Smooth muscle cell (in vitro differentiated cells): ENCODE data around the gene HAND2. TPM values are rescaled to one million over a fixed set of nuclear protein-coding genes. Genes with fewer than 3 reads are reported as not detected.

Experiments used
- DNase-seq: peaks from one replicate; lab custom pipeline; 2025; ENCODE audit not compliant: unreplicated experiment; lab: John Stamatoyannopoulos, UW
- H2AFZ ChIP-seq: fragments of 200-600 bp; sonication (generic); 2 replicates; pipeline ENCODE4 v1.6.0; 2016; ENCODE audit warnings: antibody characterized with exemption, low read depth, mild to moderate bottlenecking
- H3F3A ChIP-seq: fragments of 200-600 bp; sonication (generic); 2 replicates; pipeline ENCODE4 v1.6.0; 2017; ENCODE audit warnings: antibody characterized with exemption, low read depth
- H3K27ac ChIP-seq: fragments of 200-600 bp; sonication (generic); 2 replicates; pipeline ENCODE4 v1.5.1; 2016; ENCODE audit warnings: low read depth, mild to moderate bottlenecking
- H3K27me3 ChIP-seq: fragments of 200-600 bp; sonication (generic); 2 replicates; pipeline ENCODE4 v1.6.1; 2016; ENCODE audit warnings: low read depth, mild to moderate bottlenecking
- H3K36me3 ChIP-seq: fragments of 200-600 bp; sonication (generic); 2 replicates; pipeline ENCODE4 v1.5.1; 2016; ENCODE audit warnings: low read depth
- H3K4me1 ChIP-seq: fragments of 200-600 bp; sonication (generic); 2 replicates; pipeline ENCODE4 v1.5.1; 2016; ENCODE audit warnings: low read depth
- H3K4me2 ChIP-seq: fragments of 200-600 bp; sonication (generic); 2 replicates; pipeline ENCODE4 v1.6.0; 2016; ENCODE audit warnings: mild to moderate bottlenecking
- H3K4me3 ChIP-seq: fragments of 200-600 bp; sonication (generic); 2 replicates; pipeline ENCODE4 v1.5.1; 2016; ENCODE audit warnings: mild to moderate bottlenecking
- H3K79me2 ChIP-seq: fragments of 200-600 bp; sonication (generic); 2 replicates; pipeline ENCODE4 v1.6.0; 2016; ENCODE audit warnings: low read depth, mild to moderate bottlenecking
- H3K9ac ChIP-seq: fragments of 200-600 bp; sonication (generic); 2 replicates; pipeline ENCODE4 v1.6.0; 2016; ENCODE audit warnings: low read depth
- H3K9me3 ChIP-seq: fragments of 200-600 bp; sonication (generic); replicated peaks from 2 replicates; pipeline ENCODE4 v1.5.1; 2016; ENCODE audit warnings: low read depth
- H4K20me1 ChIP-seq: fragments of 200-600 bp; sonication (generic); 2 replicates; pipeline ENCODE4 v1.6.0; 2016; ENCODE audit warnings: low read depth
- WGBS: methylation state at CpG from one replicate; pipeline ENCODE4 v1.1.7; 2016; ENCODE audit warnings: low lambda C conversion rate; 5-methylcytosine and 5-hydroxymethylcytosine counted together
- polyA plus RNA-seq: library from polyadenylated mRNA; unstranded; fragments of >200 nt; fragmentation: Nextera tagmentation; extraction: Ambion mirVana; gene quantifications from 2 replicates; pipeline ENCODE4 v1.2.1, GENCODE V29; 2016
- total RNA-seq: library from RNA; depleted of rRNA; stranded (reverse); fragments of >200 nt; gene quantifications from 2 replicates; pipeline ENCODE4 v1.2.3, GENCODE V29; 2014
- TF ChIP-seq, protein P1 (sequence below): fragments of 200-600 bp; sonication (generic); IDR thresholded peaks from 2 replicates; pipeline ENCODE4 v1.5.1; 2017; ENCODE audit warnings: borderline replicate concordance, mild to moderate bottlenecking, antibody characterized with exemption; ENCODE audit not compliant: insufficient read depth, poor library complexity, severe bottlenecking

Gene HAND2
- total and polyA plus RNA-seq, 2 experiments from 2014 or later, result 265 to 324 TPM

DNA sequence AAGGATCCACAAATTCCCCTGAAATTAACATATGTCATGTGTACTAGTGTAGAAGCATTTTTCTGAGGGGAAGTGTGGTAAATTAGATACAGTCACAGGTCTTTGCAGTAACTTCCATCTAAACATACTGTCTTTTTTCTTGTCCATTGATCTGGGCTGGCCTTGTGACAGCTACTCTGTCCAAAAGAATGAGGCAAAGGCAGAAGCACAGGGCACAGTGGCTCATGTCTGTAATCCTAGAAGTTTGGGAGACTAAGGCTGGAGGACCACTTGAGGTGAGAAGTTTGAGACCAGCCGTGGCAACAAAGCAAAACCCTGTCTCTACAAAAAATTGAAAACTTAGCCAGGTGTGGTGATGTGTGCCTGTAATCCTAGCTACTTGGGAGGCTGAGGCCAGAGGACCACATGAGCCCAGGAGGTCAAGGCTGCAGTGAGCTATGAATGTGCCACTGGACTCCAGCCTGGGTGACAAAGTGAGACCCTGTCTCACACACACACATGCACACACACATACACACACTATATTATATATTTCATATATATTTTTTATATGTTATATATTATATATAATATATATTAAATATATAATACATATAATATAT is 47.6 kb downstream of the HAND2 start:
- DNase-seq, result no peak
- Histone ChIP-seq H4K20me1 (no peaks in the 10 kb centered on the region), H3K4me1 (no peaks in the 10 kb centered on the region), H3K27me3 (no peaks in the 10 kb centered on the region), H3K4me3 (no peak overlapping the region), H3K36me3 (no peaks in the 10 kb centered on the region), H3K4me2 (no peak overlapping the region), H3K79me2 (no peaks in the 10 kb centered on the region), H3K9me3 (no peaks in the 10 kb centered on the region), H3K27ac (no peak overlapping the region), H3K9ac (no peak overlapping the region), H2AFZ (no peak overlapping the region), H3F3A (no peaks in the 10 kb centered on the region)
- TF ChIP-seq, protein P1, sequence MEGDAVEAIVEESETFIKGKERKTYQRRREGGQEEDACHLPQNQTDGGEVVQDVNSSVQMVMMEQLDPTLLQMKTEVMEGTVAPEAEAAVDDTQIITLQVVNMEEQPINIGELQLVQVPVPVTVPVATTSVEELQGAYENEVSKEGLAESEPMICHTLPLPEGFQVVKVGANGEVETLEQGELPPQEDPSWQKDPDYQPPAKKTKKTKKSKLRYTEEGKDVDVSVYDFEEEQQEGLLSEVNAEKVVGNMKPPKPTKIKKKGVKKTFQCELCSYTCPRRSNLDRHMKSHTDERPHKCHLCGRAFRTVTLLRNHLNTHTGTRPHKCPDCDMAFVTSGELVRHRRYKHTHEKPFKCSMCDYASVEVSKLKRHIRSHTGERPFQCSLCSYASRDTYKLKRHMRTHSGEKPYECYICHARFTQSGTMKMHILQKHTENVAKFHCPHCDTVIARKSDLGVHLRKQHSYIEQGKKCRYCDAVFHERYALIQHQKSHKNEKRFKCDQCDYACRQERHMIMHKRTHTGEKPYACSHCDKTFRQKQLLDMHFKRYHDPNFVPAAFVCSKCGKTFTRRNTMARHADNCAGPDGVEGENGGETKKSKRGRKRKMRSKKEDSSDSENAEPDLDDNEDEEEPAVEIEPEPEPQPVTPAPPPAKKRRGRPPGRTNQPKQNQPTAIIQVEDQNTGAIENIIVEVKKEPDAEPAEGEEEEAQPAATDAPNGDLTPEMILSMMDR, result no peak
- 94% methylated on average over 1 of the region's 1 CpG for WGBS

DNA sequence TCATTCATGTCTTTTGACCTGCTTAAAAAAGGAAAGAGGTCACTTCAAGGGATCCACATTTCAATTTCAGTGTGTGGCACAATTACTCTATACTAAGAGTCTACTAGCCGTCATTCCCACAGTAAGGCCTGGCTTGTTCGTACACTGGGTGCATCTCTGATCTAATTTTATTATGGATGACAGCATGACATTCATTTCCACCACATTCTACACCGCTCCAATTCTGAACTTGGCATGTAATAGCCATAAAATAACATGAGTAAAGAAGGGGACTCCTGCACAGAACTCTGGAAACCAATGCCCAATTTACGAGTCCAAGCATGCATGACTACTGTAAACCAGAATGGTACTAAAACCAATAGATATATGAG is 51.1 kb downstream of the HAND2 start:
- 86% methylated on average over 4 of the region's 4 CpGs for WGBS
- Histone ChIP-seq H3K4me2 (peak overlapping the region; percentile 49), H3K4me3 (no peak overlapping the region), H3F3A (no peaks in the 10 kb centered on the region), H3K27ac (peak overlapping the region; percentile 49), H3K4me1 (no peaks in the 10 kb centered on the region), H3K9ac (no peak overlapping the region), H4K20me1 (no peaks in the 10 kb centered on the region), H3K79me2 (no peaks in the 10 kb centered on the region), H3K36me3 (no peaks in the 10 kb centered on the region), H2AFZ (no peak overlapping the region), H3K9me3 (no peaks in the 10 kb centered on the region), H3K27me3 (no peaks in the 10 kb centered on the region)
- no peak for DNase-seq
- TF ChIP-seq, protein P1, result no peak

DNA sequence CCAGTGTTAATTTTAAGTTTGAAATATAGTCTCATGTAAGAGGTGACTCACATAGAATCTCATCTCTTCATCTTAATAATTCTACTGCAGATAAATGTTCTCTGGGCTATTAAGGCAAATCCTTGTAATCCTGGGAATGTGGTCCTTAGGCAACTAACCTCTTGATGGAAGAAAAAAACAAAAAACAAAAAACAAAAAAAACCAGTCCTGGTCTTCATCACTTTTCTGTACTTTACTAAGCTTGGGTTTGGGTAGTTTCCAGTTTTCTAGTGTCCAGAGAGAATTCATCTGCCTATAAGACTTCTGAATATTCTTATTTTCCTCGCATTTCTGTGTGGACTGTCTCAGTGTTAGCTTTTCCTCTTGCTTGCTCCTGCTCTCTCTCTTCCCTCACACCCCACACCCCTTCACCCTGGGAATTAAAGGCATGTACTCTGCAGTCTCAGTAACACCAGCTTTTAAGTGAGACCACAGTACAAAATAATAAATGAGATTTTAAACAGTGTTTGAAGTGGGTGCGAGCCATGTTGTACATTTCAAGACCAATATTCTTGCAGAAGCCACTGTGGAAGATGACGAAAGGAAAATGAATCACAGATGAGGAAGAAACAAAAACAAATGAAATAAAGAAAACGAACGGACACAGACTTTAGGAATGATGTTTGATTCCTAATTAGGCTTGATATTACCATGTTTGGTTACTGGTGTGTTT is 51.7 kb downstream of the HAND2 start:
- no peak overlapping the region for H2AFZ ChIP-seq
- DNase-seq, result no peak
- H3K9me3 ChIP-seq, result no peaks in the 10 kb centered on the region
- WGBS, result 55% methylated on average over 5 of the region's 5 CpGs
- H3K4me3 ChIP-seq, result no peak overlapping the region
- no peaks in the 10 kb centered on the region for H3K27me3 ChIP-seq
- no peaks in the 10 kb centered on the region for H3F3A ChIP-seq
- TF ChIP-seq, protein P1, result no peak
- no peaks in the 10 kb centered on the region for H4K20me1 ChIP-seq
- H3K79me2 ChIP-seq, result no peaks in the 10 kb centered on the region
- peak overlapping the region; percentile 49 for H3K27ac ChIP-seq
- H3K9ac ChIP-seq, result no peak overlapping the region
- no peaks in the 10 kb centered on the region for H3K36me3 ChIP-seq
- peak overlapping the region; percentile 49 for H3K4me2 ChIP-seq
- H3K4me1 ChIP-seq, result no peaks in the 10 kb centered on the region

DNA sequence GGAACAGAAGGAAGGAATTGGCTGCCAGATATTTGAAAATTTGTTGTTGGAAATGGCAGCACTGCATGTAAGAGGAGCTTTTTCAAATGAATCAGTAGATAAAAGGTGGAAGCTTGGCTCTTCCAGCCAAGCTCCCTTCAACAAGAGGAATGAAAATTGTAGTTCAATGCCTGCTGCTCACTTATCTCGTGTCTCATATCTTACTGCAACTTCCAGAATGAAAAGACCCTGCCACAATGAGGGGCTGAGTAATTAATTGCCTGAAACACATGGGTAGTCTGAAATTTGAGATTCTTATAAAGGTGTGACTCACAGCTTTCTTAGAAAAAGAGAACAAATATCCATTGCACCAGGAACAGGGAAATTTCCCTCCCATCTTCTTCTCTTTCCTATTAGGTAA is 53.0 kb downstream of the HAND2 start:
- H3K4me2 ChIP-seq, result no peak overlapping the region
- 58% methylated on average over 1 of the region's 1 CpG for WGBS
- no peaks in the 10 kb centered on the region for H3F3A ChIP-seq
- no peaks in the 10 kb centered on the region for H3K27me3 ChIP-seq
- H3K4me3 ChIP-seq, result no peak overlapping the region
- no peaks in the 10 kb centered on the region for H3K9me3 ChIP-seq
- H4K20me1 ChIP-seq, result no peaks in the 10 kb centered on the region
- no peaks in the 10 kb centered on the region for H3K4me1 ChIP-seq
- DNase-seq, result no peak
- no peak overlapping the region for H2AFZ ChIP-seq
- no peak overlapping the region for H3K27ac ChIP-seq
- TF ChIP-seq, protein P1, result no peak
- no peak overlapping the region for H3K9ac ChIP-seq
- H3K79me2 ChIP-seq, result no peaks in the 10 kb centered on the region
- no peaks in the 10 kb centered on the region for H3K36me3 ChIP-seq
